ENCODE data around the gene SASH3.

The SASH3 gene

GRCh38 chrX:129788527-129788926, 8.8 kb downstream of the SASH3 start:
- no peak for TF ChIP-seq CTCF (IDR thresholded peaks at IDR 0.05)

- no peak for TF ChIP-seq CTCF (IDR thresholded peaks at IDR 0.05)
Observed at GRCh38 chrX:129790146-129790545, 10.4 kb downstream of the SASH3 start.

- no peak for TF ChIP-seq CTCF (IDR thresholded peaks at IDR 0.05)
Observed at GRCh38 chrX:129790808-129791207, 11.1 kb downstream of the SASH3 start.

- TF ChIP-seq CTCF (IDR thresholded peaks at IDR 0.05), result no peak
Observed at GRCh38 chrX:129791336-129791735, 11.6 kb downstream of the SASH3 start.

GRCh38 chrX:129791961-129792570, 12.3 kb downstream of the SASH3 start:
- TF ChIP-seq CTCF (IDR thresholded peaks at IDR 0.05), result no peak

GRCh38 chrX:129792586-129793291, 13.0 kb downstream of the SASH3 start:
- TF ChIP-seq CTCF (IDR thresholded peaks at IDR 0.05), result no peak

GRCh38 chrX:129793604-129794191, 13.9 kb downstream of the SASH3 start:
- no peak for TF ChIP-seq CTCF (IDR thresholded peaks at IDR 0.05)
